Measurements from ENCODE around the gene PTP4A2.

GRCh38 chr1:31926853-31927660 lies 11.1 kb downstream of the PTP4A2 start:
- TF ChIP-seq POLR2A (IDR thresholded peaks at IDR 0.05) = no peak
- no peak for TF ChIP-seq CTCF (IDR thresholded peaks at IDR 0.05)
- TF ChIP-seq POLR2AphosphoS5 (IDR thresholded peaks at IDR 0.05) = no peak

Data from breast epithelium (tissue), 3 donors.